K562 (cell line): Measurements from ENCODE around the gene DLST. TPM values are rescaled to one million over a fixed set of nuclear protein-coding genes. Genes with fewer than 3 reads are reported as not detected.

Source experiments
- ATAC-seq: fragments of 200-7000 bp; cut with Tn5 transposase; 3 replicates; pipeline ENCODE4 v1.9.1; 2020; ENCODE audit warnings: moderate library complexity
- BruUV-seq: library from RNA; stranded (reverse); fragments of 400-500 nt; replicated peaks from 2 replicates; lab custom pipeline; 2021; lab: Mats Ljungman, UMichigan
- CTCF ChIA-PET: fragments of 300-600 bp; formaldehyde crosslinking; extraction: SDS; loops from one replicate; lab custom pipeline; 2021; ENCODE audit warnings: low intra/inter-chr PET ratio; lab: Yijun Ruan, JAX
- POLR2A ChIA-PET: fragments of 300-600, 350-650 bp; sonication (Branson Sonifier 250); formaldehyde crosslinking; extraction: SDS; loops from one replicate; lab custom pipeline; 2021; ENCODE audit warnings: antibody characterized with exemption, inconsistent platforms; lab: Yijun Ruan, JAX
- DNase-seq, 4 experiments: peaks; one replicate each; pipeline versions ENCODE4 v3.0.0 to v3.0.0-alpha.2; 2011 to 2018; ENCODE audit warnings: low spot score in 3 of 4, mixed read lengths in 3 of 4; ENCODE audit errors: extremely low read depth in 1 of 4
- FAIRE-seq: peaks from 2 replicates; lab custom pipeline; 2011; peaks lifted over from hg19 to GRCh38; lab: Jason Lieb, UNC
- H2AFZ ChIP-seq: 2 replicates; pipeline ENCODE4 v1.6.0; 2011; ENCODE audit warnings: low read depth, low read length, control low read depth, inconsistent platforms
- H3K27ac ChIP-seq: fragments of 200-600 bp; 3 replicates; pipeline ENCODE4 v1.8.0; 2011; ENCODE audit warnings: low read depth, mild to moderate bottlenecking, control low read depth, inconsistent platforms, low read length, moderate library complexity, mixed read lengths; ENCODE audit errors: extremely low read depth
- H3K27me3 ChIP-seq, 2 experiments: fragments of 300-600 bp in 1 of 2; 2 replicates in 1 of 2; 3 replicates in 1 of 2; pipeline versions ENCODE4 v1.6.0 to v1.8.0; 2011; ENCODE audit warnings: inconsistent platforms in 2 of 2, low read length in 2 of 2, mild to moderate bottlenecking in 1 of 2, mixed read lengths in 1 of 2, moderate library complexity in 1 of 2; ENCODE audit not compliant: control insufficient read depth in 2 of 2, insufficient read depth in 2 of 2
- H3K36me3 ChIP-seq: fragments of 300-600 bp; 3 replicates; pipeline ENCODE4 v1.8.0; 2011; ENCODE audit warnings: mild to moderate bottlenecking, low read length, inconsistent platforms; ENCODE audit not compliant: control insufficient read depth, insufficient read depth
- H3K4me1 ChIP-seq, 2 experiments: fragments of 200-600 bp in 1 of 2; replicated peaks in 1 of 2; 2 replicates in 1 of 2; 3 replicates in 1 of 2; pipeline versions ENCODE4 v1.5.1 to v1.8.0; 2011; ENCODE audit warnings: inconsistent platforms in 2 of 2, low read length in 2 of 2, mild to moderate bottlenecking in 1 of 2, mixed read lengths in 1 of 2, moderate library complexity in 1 of 2; ENCODE audit not compliant: control insufficient read depth in 2 of 2, insufficient read depth in 2 of 2
- H3K4me2 ChIP-seq: 2 replicates; pipeline ENCODE4 v1.6.1; 2011; ENCODE audit warnings: low read length, control low read depth, inconsistent platforms, mixed read lengths; ENCODE audit not compliant: insufficient read depth
- H3K4me3 ChIP-seq: fragments of 200-600 bp; sonication (generic), shearing (Covaris generic); 2 replicates; pipeline ENCODE4 v1.5.1; 2016; ENCODE audit warnings: control low read depth, inconsistent platforms
- H3K79me2 ChIP-seq: fragments of 200-600 bp; 3 replicates; pipeline ENCODE4 v1.8.0; 2011; ENCODE audit warnings: low read length, inconsistent platforms; ENCODE audit not compliant: control insufficient read depth, insufficient read depth
- H3K9ac ChIP-seq, 2 experiments: 2 replicates each; pipeline versions ENCODE4 v1.6.0 to v1.6.1; 2011; ENCODE audit warnings: low read depth in 2 of 2, low read length in 2 of 2, control low read depth in 1 of 2, inconsistent platforms in 1 of 2, mild to moderate bottlenecking in 1 of 2, mixed read lengths in 1 of 2; ENCODE audit not compliant: insufficient read depth in 1 of 2
- H3K9me1 ChIP-seq: one replicate; pipeline ENCODE4 v1.6.0; 2011; ENCODE audit warnings: inconsistent platforms, mild to moderate bottlenecking, low read length, moderate library complexity; ENCODE audit not compliant: control insufficient read depth, insufficient read depth
- H3K9me3 ChIP-seq: replicated peaks from 2 replicates; pipeline ENCODE4 v1.5.1; 2011; ENCODE audit warnings: low read depth, low read length, inconsistent platforms; ENCODE audit not compliant: control insufficient read depth, insufficient read depth
- H4K20me1 ChIP-seq: replicated peaks from 2 replicates; pipeline ENCODE4 v1.6.1; 2011; ENCODE audit warnings: low read length, inconsistent platforms, mixed read lengths; ENCODE audit not compliant: control insufficient read depth, insufficient read depth
- CREBBP ChIP-seq: IDR thresholded peaks from one replicate; pipeline ENCODE4 v1.6.1; 2012; ENCODE audit warnings: low read depth, mild to moderate bottlenecking, control low read depth, inconsistent platforms, low read length
- E2F1 ChIP-seq: sonication (generic); formaldehyde crosslinking; IDR thresholded peaks from 2 replicates; pipeline ENCODE4 v1.8.1; 2023; ENCODE audit warnings: mild to moderate bottlenecking, missing genetic modification reagents, moderate library complexity
- HDAC1 ChIP-seq, 2 experiments: fragments of 450-650 bp; IDR thresholded peaks; 2 replicates each; pipeline ENCODE4 v1.6.1; 2016 to 2017; ENCODE audit warnings: inconsistent platforms in 1 of 2, mild to moderate bottlenecking in 1 of 2, moderate library complexity in 1 of 2
- HMG20B ChIP-seq: fragments of 250-450 bp; sonication (Bioruptor Pico); IDR thresholded peaks from 2 replicates; pipeline ENCODE4 v1.5.0; 2021; ENCODE audit warnings: mild to moderate bottlenecking
- KDM4B ChIP-seq, 2 experiments: fragments of 450-650 bp in 1 of 2; sonication (generic) in 1 of 2; IDR thresholded peaks; 2 replicates each; pipeline ENCODE4 v1.6.1; 2016 to 2017; ENCODE audit warnings: borderline replicate concordance in 2 of 2, antibody characterized with exemption in 1 of 2, low read depth in 1 of 2, mild to moderate bottlenecking in 1 of 2
- MCM2 ChIP-seq: fragments of 450-650 bp; IDR thresholded peaks from 2 replicates; pipeline ENCODE4 v1.6.1; 2017; ENCODE audit warnings: low read depth, mild to moderate bottlenecking
- MITF ChIP-seq: IDR thresholded peaks from 2 replicates; pipeline ENCODE4 v1.6.1; 2014; ENCODE audit warnings: antibody characterized with exemption
- TCF3 ChIP-seq: sonication (generic); formaldehyde crosslinking; IDR thresholded peaks from 2 replicates; pipeline ENCODE4 v1.4.0; 2020; ENCODE audit warnings: mild to moderate bottlenecking, missing genetic modification reagents
- ZBED1 ChIP-seq: IDR thresholded peaks from 2 replicates; pipeline ENCODE4 v1.6.1; 2014
- ZNF224 ChIP-seq: sonication (generic); formaldehyde crosslinking; IDR thresholded peaks from 2 replicates; pipeline ENCODE4 v1.8.0; 2022; ENCODE audit warnings: mild to moderate bottlenecking, missing genetic modification reagents
- ZNF24 ChIP-seq: fragments of 450-650 bp; IDR thresholded peaks from 2 replicates; pipeline ENCODE4 v1.6.1; 2016
- WGBS: fragments of 100-300 bp; shearing (Covaris generic); methylation state at CpG from one replicate; pipeline ENCODE4 v1.1.6; 2016; ENCODE audit warnings: low coverage, mixed read lengths; ENCODE audit not compliant: insufficient coverage; ENCODE audit errors: missing lambda C conversion rate; 5-methylcytosine and 5-hydroxymethylcytosine counted together
- in situ Hi-C: fragments of 300-500 bp; cut with MboI; formaldehyde crosslinking; loops from 4 replicates; pipeline ENCODE4 v1.15.0; 2018; ENCODE audit warnings: inconsistent platforms, mixed read lengths
- intact Hi-C: fragments of 100-400 bp; cut with micrococcal nuclease; formaldehyde crosslinking; loops from 2 replicates; pipeline ENCODE4 v1.14.2; 2022
- polyA plus RNA-seq, 8 experiments: library from polyadenylated mRNA; depleted of rRNA in 4 of 8; stranded (reverse) in 5 of 8; unstranded in 3 of 8; fragments of >200 nt; fragmentation: Nextera tagmentation in 2 of 8; fragmentation: Illumina TruSeq in 1 of 8; extraction: Ambion mirVana in 2 of 8; extraction: Trizol in 1 of 8; gene quantifications; 2 replicates each; pipeline versions ENCODE4 v1.2.1 to v1.2.3, GENCODE V29; 2011 to 2014; ENCODE audit warnings: inconsistent platforms in 1 of 8, missing spikeins in 1 of 8
- total RNA-seq, 7 experiments: library from RNA; depleted of rRNA in 6 of 7; stranded (reverse); fragments of >200 nt in 6 of 7; fragmentation: Illumina TruSeq in 2 of 7; extraction: Trizol in 2 of 7; gene quantifications; 2 replicates each; pipeline versions ENCODE4 v1.2.1 to v1.2.3, GENCODE V29; 2011 to 2021; ENCODE audit warnings: low replicate concordance in 1 of 7
- TF ChIP-seq, protein P1 (sequence below): sonication (generic); formaldehyde crosslinking; IDR thresholded peaks from 2 replicates; pipeline ENCODE4 v1.8.1; 2022; ENCODE audit warnings: missing genetic modification reagents

Gene DLST
- total and polyA plus RNA-seq, 9 of the 15 experiments (the other 6 are each of a cell fraction or from before 2014, with no cell fraction given), result 3.0 to 73.7 (median 45.4) TPM

DNA sequence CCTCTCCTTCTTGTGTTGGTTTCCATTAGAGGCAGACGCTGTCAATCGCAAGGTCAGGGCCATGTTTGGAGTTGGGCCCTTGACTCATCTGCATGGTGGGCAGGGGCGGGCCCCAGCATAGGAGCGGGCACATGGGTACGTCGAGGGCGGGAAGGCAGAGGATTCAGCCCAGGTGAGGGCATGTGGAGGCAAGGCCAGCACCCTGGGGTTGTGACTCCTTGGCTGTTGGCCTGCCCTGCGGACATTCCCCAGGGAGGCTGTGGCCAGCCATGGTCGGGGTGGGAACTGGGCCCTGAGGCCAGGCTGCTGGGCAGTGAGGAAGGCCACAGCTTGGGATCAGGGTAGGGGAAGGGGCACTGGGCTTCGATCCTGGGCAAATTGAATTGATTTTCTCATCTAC lies 31.1 kb downstream of the DLST start (continued):
- TF ChIP-seq KDM4B (IDR thresholded peaks at IDR 0.05; ENCODE audit: borderline replicate concordance in 2 of 2, low read depth in 1 of 2), result no peak
- TF ChIP-seq ZNF224, result no peak
- TF ChIP-seq, protein P1, sequence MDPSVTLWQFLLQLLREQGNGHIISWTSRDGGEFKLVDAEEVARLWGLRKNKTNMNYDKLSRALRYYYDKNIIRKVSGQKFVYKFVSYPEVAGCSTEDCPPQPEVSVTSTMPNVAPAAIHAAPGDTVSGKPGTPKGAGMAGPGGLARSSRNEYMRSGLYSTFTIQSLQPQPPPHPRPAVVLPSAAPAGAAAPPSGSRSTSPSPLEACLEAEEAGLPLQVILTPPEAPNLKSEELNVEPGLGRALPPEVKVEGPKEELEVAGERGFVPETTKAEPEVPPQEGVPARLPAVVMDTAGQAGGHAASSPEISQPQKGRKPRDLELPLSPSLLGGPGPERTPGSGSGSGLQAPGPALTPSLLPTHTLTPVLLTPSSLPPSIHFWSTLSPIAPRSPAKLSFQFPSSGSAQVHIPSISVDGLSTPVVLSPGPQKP (CRISPR knock-in tag), result no peak
- TF ChIP-seq HMG20B (CRISPR knock-in tag), result no peak
- no peak for TF ChIP-seq E2F1

DNA sequence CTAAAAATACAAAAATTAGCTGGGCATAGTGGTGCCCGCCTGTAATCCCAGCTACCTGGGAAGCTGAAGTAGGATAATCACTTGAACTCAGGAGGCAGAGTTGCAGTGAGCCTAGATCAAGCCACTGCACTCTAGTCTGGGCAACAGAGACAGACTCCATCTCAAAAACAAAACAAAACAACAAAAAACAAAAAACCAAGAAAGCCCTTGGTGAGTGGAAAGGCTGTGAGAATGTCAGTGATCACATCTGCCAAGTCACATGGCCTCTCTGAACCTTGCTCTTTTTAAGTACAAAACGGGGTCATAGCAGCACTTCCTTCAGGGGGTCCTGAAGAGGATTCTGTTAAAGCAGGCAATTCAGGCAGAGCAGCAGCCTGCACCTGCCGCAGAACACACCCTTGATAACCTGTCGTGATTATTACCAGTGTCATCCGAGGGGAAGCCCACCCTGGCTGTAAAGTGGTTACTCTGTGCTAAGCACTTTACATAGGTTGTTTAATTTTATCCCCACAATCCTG lies 31.7 kb downstream of the DLST start:
- FAIRE-seq (no peak), DNase-seq (no peak), ATAC-seq (no peak)
- Histone ChIP-seq H3K4me3 (no peak overlapping the region), H3K36me3 (no peaks in the 10 kb centered on the region), H3K4me2 (no peak overlapping the region), H3K79me2 (no peaks in the 10 kb centered on the region), H4K20me1 (no peaks in the 10 kb centered on the region), H3K9ac (no peak overlapping the region), H3K27ac (no peak overlapping the region), H3K9me3 (no peaks in the 10 kb centered on the region), H3K27me3 (no peaks in the 10 kb centered on the region), H3K4me1 (peaks cover 6 to 28% of the 10 kb centered on the region in 2 experiments; a peak in 2 of 5 replicates), H2AFZ (no peak overlapping the region), H3K9me1 (no peaks in the 10 kb centered on the region)
- intact Hi-C loops (loop anchor here (10.0 kb wide), 1 partner anchor 391 kb away; no protein-coding TSS in a partner anchor), in situ Hi-C loops (loop anchor here (10.0 kb wide), 1 partner anchor 161 kb away; no protein-coding TSS in a partner anchor)
- ChIA-PET POLR2A (no interaction called here), CTCF (interaction anchor here (0.8 to 3.3 kb wide), 3 partner anchors 175 to 576 kb away, joined by 3 to 23 read pairs (median 3); no protein-coding TSS in a partner anchor)
- 53% methylated on average over 5 of the region's 5 CpGs for WGBS
- no TSS peak for BruUV-seq
- no peak for TF ChIP-seq MITF
- peak in 1 of 2 experiments; percentile 96; a peak in 2 of 4 replicates for TF ChIP-seq HDAC1 (IDR thresholded peaks at IDR 0.05)
- no peak for TF ChIP-seq TCF3 (CRISPR knock-in tag)
- TF ChIP-seq ZNF24, result no peak
- TF ChIP-seq ZBED1, result no peak
- no peak for TF ChIP-seq CREBBP
- TF ChIP-seq ZNF224, result no peak
- TF ChIP-seq MCM2, result no peak
